HepG2 (cell line): ENCODE results near the gene KCNIP3. TPM values are rescaled to one million over a fixed set of nuclear protein-coding genes. Genes with fewer than 3 reads are reported as not detected.

Experiments used
- ATAC-seq: fragments of 200-7000 bp; cut with Tn5 transposase; 3 replicates; pipeline ENCODE4 v1.9.1; 2020; ENCODE audit warnings: mild to moderate bottlenecking, moderate library complexity
- BruUV-seq: library from RNA; stranded (reverse); fragments of 400-500 nt; replicated peaks from 2 replicates; lab custom pipeline; 2021; lab: Mats Ljungman, UMichigan
- CTCF ChIA-PET: fragments of 300-600 bp; formaldehyde crosslinking; extraction: SDS; loops from one replicate; lab custom pipeline; 2021; ENCODE audit warnings: low total read pairs, inconsistent platforms, low intra/inter-chr PET ratio; lab: Yijun Ruan, JAX
- POLR2A ChIA-PET: fragments of 350-600 bp; sonication (Branson Sonifier 250); formaldehyde crosslinking; loops from one replicate; lab custom pipeline; 2020; ENCODE audit warnings: antibody characterized with exemption, inconsistent platforms; lab: Yijun Ruan, JAX
- DNase-seq: peaks from one replicate; pipeline ENCODE4 v3.0.0-alpha.2; 2015; ENCODE audit warnings: low spot score
- FAIRE-seq: peaks from 3 replicates; lab custom pipeline; 2011; peaks lifted over from hg19 to GRCh38; lab: Jason Lieb, UNC
- H2AFZ ChIP-seq: one replicate; pipeline ENCODE4 v1.6.1; 2011; ENCODE audit warnings: low read length, inconsistent platforms
- H3K27ac ChIP-seq: fragments of 300-600 bp; 3 replicates; pipeline ENCODE4 v1.8.0; 2011; ENCODE audit warnings: mixed run types, mild to moderate bottlenecking, mixed read lengths, low read length, inconsistent platforms; ENCODE audit not compliant: insufficient read depth; ENCODE audit errors: extremely low read length
- H3K27me3 ChIP-seq, 2 experiments: fragments of 200-600 bp in 1 of 2; 2 replicates in 1 of 2; 3 replicates in 1 of 2; pipeline versions ENCODE4 v1.6.0 to v1.8.0; 2011; ENCODE audit warnings: low read length in 2 of 2, mild to moderate bottlenecking in 2 of 2, moderate library complexity in 2 of 2, inconsistent platforms in 1 of 2; ENCODE audit not compliant: insufficient read depth in 2 of 2, control insufficient read depth in 1 of 2
- H3K36me3 ChIP-seq, 2 experiments: fragments of 200-600 bp in 1 of 2; replicated peaks in 1 of 2; 2 replicates in 1 of 2; 3 replicates in 1 of 2; pipeline versions ENCODE4 v1.5.1 to v1.8.0; 2011; ENCODE audit warnings: low read length in 2 of 2, inconsistent platforms in 1 of 2; ENCODE audit not compliant: insufficient read depth in 2 of 2, control insufficient read depth in 1 of 2
- H3K4me1 ChIP-seq: 2 replicates; pipeline ENCODE4 v1.5.1; 2012; ENCODE audit warnings: low read length, inconsistent platforms; ENCODE audit not compliant: insufficient read depth
- H3K4me2 ChIP-seq: 2 replicates; pipeline ENCODE4 v1.6.0; 2011; ENCODE audit warnings: low read depth, low read length, inconsistent platforms
- H3K4me3 ChIP-seq, 3 experiments: fragments of 200-600 bp in 1 of 3; sonication (generic), shearing (Covaris generic) in 1 of 3; replicated peaks in 1 of 3; 2 replicates each; pipeline ENCODE4 v1.5.1; 2011 to 2016; ENCODE audit warnings: low read length in 3 of 3, inconsistent platforms in 2 of 3, low read depth in 2 of 3, mild to moderate bottlenecking in 2 of 3, control low read depth in 1 of 3, mixed read lengths in 1 of 3; ENCODE audit not compliant: insufficient read depth in 1 of 3
- H3K79me2 ChIP-seq: one replicate; pipeline ENCODE4 v1.6.1; 2011; ENCODE audit warnings: low read length, inconsistent platforms; ENCODE audit not compliant: insufficient read depth
- H3K9ac ChIP-seq: 2 replicates; pipeline ENCODE4 v1.6.0; 2011; ENCODE audit warnings: mild to moderate bottlenecking, low read depth, low read length, inconsistent platforms; ENCODE audit not compliant: insufficient read depth
- H3K9me3 ChIP-seq: 2 replicates; pipeline ENCODE4 v1.5.1; 2012; ENCODE audit warnings: mild to moderate bottlenecking, low read length
- H4K20me1 ChIP-seq: 2 replicates; pipeline ENCODE4 v1.6.0; 2011; ENCODE audit warnings: inconsistent platforms, mild to moderate bottlenecking, low read length, moderate library complexity; ENCODE audit not compliant: insufficient read depth
- BRCA1 ChIP-seq: sonication (generic); formaldehyde crosslinking; IDR thresholded peaks from 2 replicates; pipeline ENCODE4 v1.4.0; 2020; ENCODE audit warnings: missing genetic modification reagents
- GATAD1 ChIP-seq: IDR thresholded peaks from 2 replicates; pipeline ENCODE4 v1.6.1; 2016; ENCODE audit warnings: missing genetic modification reagents, missing compliant biosample characterization
- GLI4 ChIP-seq: sonication (generic); formaldehyde crosslinking; IDR thresholded peaks from 2 replicates; pipeline ENCODE4 v1.5.1; 2020; ENCODE audit warnings: missing genetic modification reagents, mild to moderate bottlenecking, moderate library complexity, borderline replicate concordance
- HCFC1 ChIP-seq: fragments of 150-350 bp; IDR thresholded peaks from 2 replicates; pipeline ENCODE4 v1.6.1; 2014; ENCODE audit warnings: low read depth, low read length
- NFKB2 ChIP-seq: sonication (generic); formaldehyde crosslinking; IDR thresholded peaks from 2 replicates; pipeline ENCODE4 v1.4.0; 2020; ENCODE audit warnings: missing genetic modification reagents, borderline replicate concordance
- SALL1 ChIP-seq: sonication (generic); formaldehyde crosslinking; IDR thresholded peaks from 2 replicates; pipeline ENCODE4 v1.8.0; 2022; ENCODE audit warnings: mild to moderate bottlenecking, missing genetic modification reagents
- SETDB1 ChIP-seq: sonication (generic); formaldehyde crosslinking; IDR thresholded peaks from 2 replicates; pipeline ENCODE4 v1.5.1; 2020; ENCODE audit warnings: missing genetic modification reagents, mild to moderate bottlenecking, borderline replicate concordance
- SRF ChIP-seq: IDR thresholded peaks from 2 replicates; pipeline ENCODE4 v1.6.1; 2011; ENCODE audit warnings: mild to moderate bottlenecking, low read depth, low read length, moderate library complexity
- ZKSCAN5 ChIP-seq: sonication (generic); formaldehyde crosslinking; IDR thresholded peaks from 2 replicates; pipeline ENCODE4 v1.5.1; 2020; ENCODE audit warnings: mild to moderate bottlenecking, missing genetic modification reagents
- ZKSCAN8 ChIP-seq: IDR thresholded peaks from 2 replicates; pipeline ENCODE4 v1.6.1; 2016; ENCODE audit warnings: borderline replicate concordance, missing genetic modification reagents, missing compliant biosample characterization
- ZNF160 ChIP-seq: sonication (generic); formaldehyde crosslinking; IDR thresholded peaks from 2 replicates; pipeline ENCODE4 v1.8.0; 2022; ENCODE audit warnings: mild to moderate bottlenecking, inconsistent platforms, missing genetic modification reagents
- ZNF605 ChIP-seq: sonication (generic); formaldehyde crosslinking; IDR thresholded peaks from 2 replicates; pipeline ENCODE4 v1.8.0; 2022; ENCODE audit warnings: mild to moderate bottlenecking, missing genetic modification reagents
- whole genome bisulfite sequencing: methylation state at CpG from one replicate; pipeline ENCODE4 v1.1.6; 2017; ENCODE audit warnings: low lambda C conversion rate; 5-methylcytosine and 5-hydroxymethylcytosine counted together
- in situ Hi-C: cut with HindIII; loops from 2 replicates; pipeline ENCODE4 v1.10.0; 2017; ENCODE audit warnings: low pct_unique_long_range_greater_than_20kb; ENCODE audit not compliant: extremely low pct_ligation_motif_present
- intact Hi-C: fragments of 100-400 bp; cut with micrococcal nuclease; formaldehyde crosslinking; loops from one replicate; pipeline ENCODE4 v1.10.0; 2022; ENCODE audit not compliant: unreplicated experiment
- polyA plus RNA-seq, 8 experiments: library from polyadenylated mRNA; depleted of rRNA in 3 of 8; stranded (reverse) in 7 of 8; unstranded in 1 of 8; fragments of >200 nt; fragmentation: Illumina TruSeq in 4 of 8; extraction: Trizol in 4 of 8; gene quantifications; 2 replicates each; pipeline versions ENCODE4 v1.2.1 to v1.2.3, GENCODE V29; 2011 to 2016; ENCODE audit warnings: low read depth in 4 of 8, missing spikeins in 1 of 8, mixed read lengths in 1 of 8; ENCODE audit not compliant: insufficient read depth in 1 of 8
- total RNA-seq, 5 experiments: library from RNA; depleted of rRNA; stranded (reverse); fragments of >200 nt; fragmentation: Illumina TruSeq; extraction: Trizol; gene quantifications; 2 replicates each; pipeline ENCODE4 v1.2.3, GENCODE V29; 2016; ENCODE audit warnings: low read depth in 1 of 5
- TF ChIP-seq, protein P1 (sequence below), 2 experiments: fragments of 450-650 bp in 1 of 2; sonication (generic) in 1 of 2; formaldehyde crosslinking; IDR thresholded peaks; 2 replicates each; pipeline versions ENCODE4 v1.5.0 to v1.8.0; 2020 to 2022; ENCODE audit warnings: mild to moderate bottlenecking in 1 of 2, missing genetic modification reagents in 1 of 2
- TF ChIP-seq, protein P2 (sequence below): sonication (generic); formaldehyde crosslinking; IDR thresholded peaks from 2 replicates; pipeline ENCODE4 v1.5.0; 2020; ENCODE audit warnings: missing genetic modification reagents, mild to moderate bottlenecking, borderline replicate concordance
- TF ChIP-seq, protein P3 (sequence below): sonication (generic); formaldehyde crosslinking; IDR thresholded peaks from 2 replicates; pipeline ENCODE4 v1.5.0; 2020; ENCODE audit warnings: missing genetic modification reagents

The KCNIP3 gene
- total and polyA plus RNA-seq, 2 of the 13 experiments (the other 11 are each of a cell fraction or from before 2014, with no cell fraction given) = not detected

DNA sequence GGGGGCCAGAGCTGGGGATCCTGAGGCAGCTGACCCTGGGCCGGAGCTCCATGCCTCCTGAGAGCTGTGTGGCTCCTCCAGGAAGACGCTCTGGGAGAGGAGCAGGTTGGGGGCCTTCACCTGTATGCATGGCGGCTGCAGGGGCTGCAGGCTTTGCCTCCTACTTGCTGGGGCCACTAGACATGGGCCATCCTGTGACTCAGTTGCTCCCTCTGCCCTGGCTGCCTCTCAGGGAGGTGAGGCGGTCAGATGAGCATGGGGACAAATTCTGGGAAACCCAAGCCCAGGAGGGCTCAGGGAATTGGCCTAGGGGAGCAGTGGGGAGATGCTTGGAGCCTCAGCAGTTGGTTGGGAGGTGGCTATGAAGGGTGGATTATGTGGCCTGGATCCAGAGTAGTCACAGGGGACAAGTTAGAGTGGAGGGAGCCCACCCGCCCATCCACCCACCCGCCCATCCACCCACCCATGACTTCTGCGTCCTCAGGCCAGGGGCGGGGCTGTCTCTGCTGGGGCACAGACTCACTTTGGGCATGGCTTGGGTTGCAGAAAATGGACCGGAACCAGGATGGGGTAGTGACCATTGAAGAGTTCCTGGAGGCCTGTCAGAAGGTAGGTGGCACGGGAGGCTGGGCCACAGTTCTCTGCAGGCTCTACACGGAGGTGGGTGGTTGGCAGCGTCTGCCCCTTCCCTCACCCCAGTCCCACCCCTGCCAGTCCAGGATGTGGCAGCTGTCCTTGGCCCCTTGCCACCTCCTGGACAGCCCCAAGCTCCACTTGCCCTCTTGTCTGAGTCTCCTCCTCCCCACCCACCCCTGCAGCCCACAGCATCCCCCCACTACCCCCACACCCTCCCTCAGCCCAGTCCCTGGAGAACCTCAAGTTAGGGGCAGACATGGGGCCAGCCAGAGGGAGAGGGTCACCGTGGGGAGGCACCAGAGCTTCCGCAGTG lies 85.8 kb downstream of the KCNIP3 start:
- Histone ChIP-seq H3K36me3 (no peaks in the 10 kb centered on the region), H3K4me3 (no peak overlapping the region), H2AFZ (no peak overlapping the region), H3K79me2 (no peaks in the 10 kb centered on the region), H3K9ac (no peak overlapping the region), H4K20me1 (no peaks in the 10 kb centered on the region), H3K27ac (no peak overlapping the region), H3K4me1 (peaks cover 31% of the 10 kb centered on the region), H3K27me3 (peaks cover 0 to 15% of the 10 kb centered on the region in 2 experiments; a peak in 1 of 5 replicates), H3K4me2 (no peak overlapping the region), H3K9me3 (no peaks in the 10 kb centered on the region)
- ChIA-PET CTCF (no interaction called here), POLR2A (interaction anchor here (0.6 to 0.8 kb wide), 2 partner anchors 9 to 20 kb away, joined by 3 to 5 read pairs; no protein-coding TSS in a partner anchor)
- ATAC-seq (no peak), DNase-seq (no peak), FAIRE-seq (no peak)
- intact Hi-C loops = no loop called here
- 65% methylated on average over 13 of the region's 14 CpGs for WGBS
- no TSS peak for BruUV-seq
- in situ Hi-C loops = no loop called here
- TF ChIP-seq GATAD1 = no peak
- TF ChIP-seq ZKSCAN5 (CRISPR knock-in tag) = no peak
- TF ChIP-seq ZKSCAN8 (CRISPR knock-in tag) = no peak
- TF ChIP-seq ZNF605 (CRISPR knock-in tag) = no peak
- TF ChIP-seq GLI4 (CRISPR knock-in tag) = no peak
- no peak for TF ChIP-seq SRF
- TF ChIP-seq SETDB1 = no peak
- TF ChIP-seq SALL1 (CRISPR knock-in tag) = no peak
- no peak for TF ChIP-seq HCFC1
- TF ChIP-seq, protein P1, sequence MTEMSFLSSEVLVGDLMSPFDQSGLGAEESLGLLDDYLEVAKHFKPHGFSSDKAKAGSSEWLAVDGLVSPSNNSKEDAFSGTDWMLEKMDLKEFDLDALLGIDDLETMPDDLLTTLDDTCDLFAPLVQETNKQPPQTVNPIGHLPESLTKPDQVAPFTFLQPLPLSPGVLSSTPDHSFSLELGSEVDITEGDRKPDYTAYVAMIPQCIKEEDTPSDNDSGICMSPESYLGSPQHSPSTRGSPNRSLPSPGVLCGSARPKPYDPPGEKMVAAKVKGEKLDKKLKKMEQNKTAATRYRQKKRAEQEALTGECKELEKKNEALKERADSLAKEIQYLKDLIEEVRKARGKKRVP (CRISPR knock-in tag; IDR thresholded peaks at IDR 0.05) = no peak
- no peak for TF ChIP-seq BRCA1 (CRISPR knock-in tag)
- TF ChIP-seq, protein P2, sequence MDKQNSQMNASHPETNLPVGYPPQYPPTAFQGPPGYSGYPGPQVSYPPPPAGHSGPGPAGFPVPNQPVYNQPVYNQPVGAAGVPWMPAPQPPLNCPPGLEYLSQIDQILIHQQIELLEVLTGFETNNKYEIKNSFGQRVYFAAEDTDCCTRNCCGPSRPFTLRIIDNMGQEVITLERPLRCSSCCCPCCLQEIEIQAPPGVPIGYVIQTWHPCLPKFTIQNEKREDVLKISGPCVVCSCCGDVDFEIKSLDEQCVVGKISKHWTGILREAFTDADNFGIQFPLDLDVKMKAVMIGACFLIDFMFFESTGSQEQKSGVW (CRISPR knock-in tag) = no peak
- no peak for TF ChIP-seq NFKB2 (CRISPR knock-in tag)
- TF ChIP-seq, protein P3, sequence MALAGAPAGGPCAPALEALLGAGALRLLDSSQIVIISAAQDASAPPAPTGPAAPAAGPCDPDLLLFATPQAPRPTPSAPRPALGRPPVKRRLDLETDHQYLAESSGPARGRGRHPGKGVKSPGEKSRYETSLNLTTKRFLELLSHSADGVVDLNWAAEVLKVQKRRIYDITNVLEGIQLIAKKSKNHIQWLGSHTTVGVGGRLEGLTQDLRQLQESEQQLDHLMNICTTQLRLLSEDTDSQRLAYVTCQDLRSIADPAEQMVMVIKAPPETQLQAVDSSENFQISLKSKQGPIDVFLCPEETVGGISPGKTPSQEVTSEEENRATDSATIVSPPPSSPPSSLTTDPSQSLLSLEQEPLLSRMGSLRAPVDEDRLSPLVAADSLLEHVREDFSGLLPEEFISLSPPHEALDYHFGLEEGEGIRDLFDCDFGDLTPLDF (CRISPR knock-in tag) = no peak
- TF ChIP-seq ZNF160 = no peak
